HG02852 (cell line): ENCODE results near the gene RNF207.

ENCODE experiments used
- ATAC-seq: cut with Tn5 transposase; IDR thresholded peaks from one replicate; pipeline ENCODE4 v1.9.1; 2021; ENCODE audit warnings: mild to moderate bottlenecking, moderate library complexity; ENCODE audit not compliant: unreplicated experiment

Gene RNF207

DNA sequence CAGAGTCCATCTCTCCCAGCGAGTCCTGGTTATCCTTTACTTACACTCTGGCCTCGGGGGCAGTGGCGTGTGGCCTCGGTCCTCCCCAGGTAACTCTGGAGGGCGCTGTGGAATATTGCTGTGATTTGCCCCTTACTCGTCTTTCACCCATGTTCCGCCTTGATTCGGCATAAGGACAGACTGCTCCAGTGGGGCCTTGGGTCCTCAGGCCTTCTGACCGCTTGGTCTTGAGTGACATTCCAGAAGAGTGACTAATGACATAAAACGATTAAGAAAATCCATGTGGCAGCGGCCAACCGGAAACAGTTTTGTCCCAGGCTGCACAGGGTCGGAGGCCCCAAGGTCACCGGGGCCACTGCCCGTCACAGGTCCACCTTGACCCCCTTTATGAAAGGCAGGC is 18.8 kb downstream of the RNF207 start:
- no peak for ATAC-seq

GRCh38 chr1:6225651-6226050 is 19.7 kb downstream of the RNF207 start:
- ATAC-seq: no peak

DNA sequence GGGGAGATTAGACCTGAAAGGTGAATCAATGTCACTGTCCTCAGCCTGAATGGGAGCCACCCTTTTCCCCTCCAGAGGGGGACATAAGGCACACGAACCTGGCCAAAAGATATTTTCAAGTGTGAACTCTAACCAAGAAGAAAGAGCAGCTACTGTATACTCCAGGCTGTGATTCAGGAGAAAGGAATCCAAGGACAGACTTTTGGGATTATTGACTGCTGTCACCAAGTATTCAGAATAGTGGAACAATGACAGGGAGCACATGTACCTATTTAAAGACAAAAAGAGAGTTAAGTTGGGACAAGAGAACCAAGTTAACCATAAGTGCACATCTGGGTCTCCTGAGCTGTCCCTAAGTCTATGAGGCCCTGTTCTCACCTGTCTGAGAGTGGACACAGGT is 27.5 kb downstream of the RNF207 start:
- no peak for ATAC-seq

DNA sequence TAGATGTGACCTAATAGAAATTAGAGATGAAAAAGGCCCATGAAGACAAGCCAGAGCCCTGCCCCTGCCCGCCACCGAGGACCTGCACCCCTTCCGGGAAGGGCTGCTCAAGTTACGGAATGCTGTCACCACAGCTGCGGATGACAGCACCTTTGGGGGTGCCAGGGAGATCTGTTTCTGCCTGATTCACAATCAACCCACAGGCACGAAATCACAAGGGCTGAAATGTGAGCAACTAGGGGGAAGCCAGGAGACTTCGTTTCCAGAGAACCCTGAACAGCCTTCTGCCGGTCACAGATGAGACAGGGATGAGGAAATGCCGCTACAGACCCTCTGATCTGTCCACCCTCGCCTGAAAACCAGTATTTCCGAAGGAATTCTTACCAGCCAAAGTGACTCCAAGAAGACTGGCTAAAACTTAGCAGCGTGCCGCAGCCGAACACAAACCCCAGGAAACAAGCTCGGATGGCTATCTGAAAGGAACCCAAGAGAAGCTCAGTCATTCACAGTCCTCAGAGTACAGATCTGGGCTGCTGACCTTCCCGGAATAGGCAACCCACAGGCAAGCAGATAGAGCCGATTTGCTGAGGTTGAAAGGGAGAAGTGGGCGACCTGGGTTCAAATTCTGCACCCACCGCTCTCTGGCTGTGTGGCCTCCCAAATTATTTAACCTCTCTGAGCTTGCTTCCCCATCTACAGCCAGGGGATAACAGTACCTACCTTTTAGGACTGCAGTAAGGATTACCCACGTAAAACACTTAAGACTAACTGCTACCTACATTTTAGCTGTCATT is 28.8 kb downstream of the RNF207 start:
- no peak for ATAC-seq

- peak; percentile 29 for ATAC-seq
Measured at GRCh38 chr1:6235296-6235677, 29.4 kb downstream of the RNF207 start.

DNA sequence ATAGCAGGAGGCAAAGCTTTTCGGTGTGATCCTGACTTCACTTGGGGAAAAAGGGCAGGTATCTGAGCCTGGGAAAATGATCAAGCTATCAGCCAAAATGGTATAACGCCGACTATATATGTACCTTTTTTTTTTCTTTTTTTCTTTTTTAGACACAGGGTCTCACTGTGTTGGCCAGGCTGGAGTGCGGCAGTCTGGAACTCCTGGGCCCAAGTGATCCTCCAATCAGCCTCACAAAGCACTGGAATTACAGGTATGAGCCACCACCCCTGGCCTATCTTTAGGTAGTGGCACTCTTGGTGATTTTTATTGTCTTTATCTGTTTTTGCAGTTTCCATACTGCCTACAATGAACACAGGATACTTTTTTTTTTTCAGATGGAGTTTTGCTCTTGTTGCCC is 31.2 kb downstream of the RNF207 start:
- ATAC-seq: no peak

DNA sequence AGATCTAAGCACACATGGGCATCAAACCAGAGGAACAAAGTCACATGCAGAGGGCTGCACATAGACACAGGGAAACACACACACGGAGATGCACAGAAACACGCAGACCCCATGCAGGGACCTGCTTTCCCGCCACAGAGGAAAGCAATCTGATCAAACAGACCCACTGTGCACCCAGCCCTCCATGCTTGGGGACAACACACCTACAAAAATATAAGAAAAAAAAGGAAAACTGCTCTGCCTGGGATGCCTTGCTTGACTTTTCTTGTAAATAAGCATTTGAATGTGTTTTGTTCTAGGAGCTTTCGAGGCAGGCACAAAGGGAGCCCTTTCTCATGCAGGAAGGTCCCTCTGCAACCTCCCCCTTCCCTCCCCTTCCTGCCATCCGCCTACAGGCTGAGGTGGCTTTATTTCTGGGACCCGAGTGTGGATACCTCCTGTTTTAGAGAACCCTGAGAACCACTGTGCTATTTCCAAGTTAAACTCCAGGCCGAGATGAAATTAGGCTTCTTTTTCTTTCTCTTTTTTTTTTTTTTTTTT is 33.4 kb downstream of the RNF207 start:
- no peak for ATAC-seq

DNA sequence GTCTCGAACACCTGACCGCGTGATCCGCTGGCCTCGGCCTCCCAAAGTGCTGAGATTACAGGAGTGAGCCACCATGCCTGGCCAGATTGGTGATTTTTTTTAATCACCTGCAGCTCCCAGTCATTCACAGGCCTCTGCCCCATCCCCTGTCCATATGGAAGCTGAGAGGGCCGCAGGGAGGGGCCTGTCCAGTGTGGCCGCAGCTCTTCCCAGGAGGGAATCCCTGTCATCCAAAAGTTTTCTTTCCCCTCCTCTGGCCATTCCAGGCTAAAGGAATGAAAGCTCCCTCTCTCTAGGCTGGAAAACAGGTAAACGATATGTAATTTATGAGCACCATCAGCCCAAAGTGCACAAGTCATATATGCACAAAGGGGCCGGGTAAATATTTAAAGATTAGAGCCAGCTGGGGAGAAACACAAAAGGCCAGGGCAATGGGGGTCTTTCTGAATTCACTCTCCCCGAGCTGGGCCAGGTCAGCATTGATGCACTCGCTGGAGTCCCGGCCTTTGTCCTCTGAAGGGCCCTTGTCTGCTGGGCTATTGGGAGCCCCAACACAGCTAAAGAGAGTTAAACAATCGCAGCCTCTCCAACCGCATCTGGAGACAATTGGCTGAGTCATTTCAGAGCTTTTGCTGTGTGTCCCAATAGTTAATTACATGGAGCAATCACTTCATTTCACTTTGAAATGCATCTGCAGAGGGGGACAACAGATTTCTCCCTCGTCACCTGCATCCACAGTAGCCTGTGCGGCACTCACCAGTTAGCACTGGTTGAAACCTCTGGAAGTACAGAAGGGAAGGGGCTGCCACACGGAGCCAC is 34.2 kb downstream of the RNF207 start:
- no peak for ATAC-seq

- no peak for ATAC-seq
Measured at GRCh38 chr1:6241107-6241886, 35.4 kb downstream of the RNF207 start.

- ATAC-seq: no peak
Measured at GRCh38 chr1:6241887-6242740, 36.2 kb downstream of the RNF207 start.

- no peak for ATAC-seq
Measured at GRCh38 chr1:6243053-6243834, 37.3 kb downstream of the RNF207 start.

DNA sequence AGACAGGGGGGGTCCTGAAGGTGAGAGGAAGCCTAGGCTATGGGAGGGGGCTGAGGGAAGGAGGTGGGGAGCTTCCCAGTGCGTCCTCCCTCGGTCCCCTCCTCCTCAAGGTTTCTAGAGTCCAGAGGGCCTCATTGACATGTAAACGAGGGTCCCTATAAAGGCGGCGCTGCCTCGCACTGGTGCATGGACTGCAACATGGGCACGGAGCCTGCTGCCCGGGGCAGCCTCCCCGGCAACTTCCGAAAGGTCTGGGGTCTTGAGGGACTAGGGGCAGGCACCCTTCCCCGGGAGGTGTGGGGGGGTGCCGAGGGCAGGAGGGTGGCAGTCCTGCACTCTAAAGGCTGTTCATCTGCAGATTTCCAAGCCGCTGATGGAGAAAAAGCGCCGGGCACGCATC is 38.1 kb downstream of the RNF207 start, which contains the start of gene HES3:
TSS of gene HES3 (plus strand) at position 187 of the 400 bp plus-strand sequence. CDS start at position 374, 187 bp downstream.
- ATAC-seq: no peak

DNA sequence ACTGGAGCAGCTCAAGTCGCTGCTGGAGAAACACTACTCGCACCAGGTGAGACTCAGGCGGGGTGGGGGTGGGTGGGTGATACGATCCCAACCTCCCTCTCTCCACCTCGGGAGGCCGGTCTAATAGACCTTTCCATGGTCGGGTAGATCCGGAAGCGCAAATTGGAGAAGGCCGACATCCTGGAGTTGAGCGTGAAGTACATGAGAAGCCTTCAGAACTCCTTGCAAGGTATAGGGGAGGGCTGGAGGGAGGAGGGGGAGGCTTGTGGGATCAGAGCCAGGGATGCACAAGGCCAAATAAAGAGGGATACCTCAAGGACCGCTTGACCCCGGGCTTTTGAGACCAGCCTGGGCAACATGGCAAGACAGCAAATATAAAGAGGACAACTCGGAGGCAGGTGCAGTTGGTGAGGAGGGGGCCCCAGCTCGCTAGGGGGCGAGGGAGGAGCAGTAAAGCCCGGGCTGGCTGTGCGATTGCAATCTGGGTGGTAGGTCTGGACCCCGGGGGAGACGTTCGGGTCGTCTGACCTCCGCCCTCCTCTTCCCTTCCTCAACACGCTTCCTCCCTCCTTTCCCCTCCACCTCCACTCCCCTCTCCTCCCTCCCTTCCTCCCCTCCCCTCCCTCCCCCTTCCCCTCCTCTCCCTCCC is 38.6 kb downstream of the RNF207 start:
- no peak for ATAC-seq

- ATAC-seq: no peak
Measured at GRCh38 chr1:6245086-6245868, 39.4 kb downstream of the RNF207 start.

DNA sequence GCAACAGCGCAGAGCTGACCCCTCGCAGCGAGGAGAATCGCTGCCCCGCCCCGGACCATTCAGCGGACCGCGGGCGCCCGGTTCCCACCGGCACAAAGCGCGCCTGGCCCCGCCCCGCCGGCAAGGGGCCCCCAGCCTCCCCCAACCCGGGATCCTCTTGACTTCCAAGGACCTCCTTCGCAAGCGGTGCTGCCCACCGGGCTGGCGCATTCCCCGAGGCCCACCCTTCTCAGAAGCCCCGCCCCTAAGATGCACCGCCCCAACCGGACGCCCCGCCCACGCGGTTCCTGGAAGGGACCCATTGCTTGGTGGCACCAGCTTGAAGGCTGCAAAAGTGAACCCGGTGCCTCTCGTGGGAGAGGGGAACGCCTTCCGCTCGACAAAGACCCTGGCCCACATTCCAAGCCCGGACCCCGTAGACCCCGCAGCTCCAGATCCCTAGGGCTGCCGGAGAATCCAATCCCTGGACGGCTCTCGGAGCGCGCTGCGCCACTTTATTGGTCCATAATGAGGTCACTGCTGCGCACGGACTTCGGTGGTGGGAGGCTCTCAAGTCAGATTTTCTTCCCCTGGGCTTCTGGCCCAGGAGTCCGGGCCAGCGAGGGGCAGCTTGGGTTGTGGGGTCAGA is 40.1 kb downstream of the RNF207 start:
- ATAC-seq: no peak

DNA sequence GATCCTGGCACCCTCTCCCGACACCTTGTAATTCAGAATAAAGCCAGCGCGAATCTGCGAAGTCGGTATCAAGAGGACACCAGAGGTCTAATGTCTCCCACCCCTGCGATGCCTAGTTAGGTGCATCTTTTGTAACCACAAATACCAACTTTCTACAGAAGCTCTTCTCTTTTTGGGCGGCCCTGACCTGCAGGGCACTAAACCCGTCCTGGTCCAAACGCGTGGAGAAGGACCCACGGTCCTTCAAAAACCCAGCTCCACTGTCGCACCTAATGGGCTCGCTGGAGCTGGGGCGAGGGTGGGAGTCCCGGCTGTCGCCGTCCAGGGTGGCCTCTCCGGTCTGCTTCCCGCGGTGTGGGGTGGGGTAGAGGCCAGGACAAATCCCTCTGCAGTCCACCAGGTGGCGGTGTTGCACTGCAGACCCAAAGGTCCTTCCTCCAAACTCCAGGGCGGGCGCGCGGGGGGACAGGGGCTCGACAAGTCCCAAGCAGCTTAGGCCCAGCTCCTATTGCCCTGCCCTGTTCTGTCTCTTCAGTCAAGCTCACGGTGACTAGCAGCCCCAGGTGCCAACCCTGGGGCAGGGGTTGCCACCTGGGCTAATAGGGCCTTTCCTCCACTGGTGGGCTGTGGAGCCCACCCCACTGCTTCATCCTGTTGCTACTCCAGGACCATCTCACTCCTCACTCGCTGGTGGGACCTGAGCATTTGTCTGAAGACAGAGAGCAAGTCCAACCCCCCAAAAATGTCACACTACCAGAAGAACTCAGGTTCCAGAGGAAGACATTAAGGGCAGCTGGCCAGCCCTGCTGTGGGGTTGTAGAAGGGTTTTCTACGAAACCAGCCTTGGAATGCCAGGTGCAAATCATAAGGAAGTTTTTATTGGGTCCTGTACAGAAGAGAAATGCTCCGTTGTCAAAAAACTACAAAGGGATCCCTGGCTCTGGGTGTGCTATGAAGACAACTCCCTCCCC is 40.9 kb downstream of the RNF207 start:
- ATAC-seq: no peak
